ENCODE measurements around the gene SLC51A. TPM values are rescaled to one million over a fixed set of nuclear protein-coding genes. Genes with fewer than 3 reads are reported as not detected.
"Not testable (repeated sequence)": the region's sequence is repeated elsewhere in the genome, so short reads cannot be mapped to it uniquely, and the experiment has no call there.

The SLC51A gene
- total RNA-seq, 1 donor from 2014 or later: not detected

DNA sequence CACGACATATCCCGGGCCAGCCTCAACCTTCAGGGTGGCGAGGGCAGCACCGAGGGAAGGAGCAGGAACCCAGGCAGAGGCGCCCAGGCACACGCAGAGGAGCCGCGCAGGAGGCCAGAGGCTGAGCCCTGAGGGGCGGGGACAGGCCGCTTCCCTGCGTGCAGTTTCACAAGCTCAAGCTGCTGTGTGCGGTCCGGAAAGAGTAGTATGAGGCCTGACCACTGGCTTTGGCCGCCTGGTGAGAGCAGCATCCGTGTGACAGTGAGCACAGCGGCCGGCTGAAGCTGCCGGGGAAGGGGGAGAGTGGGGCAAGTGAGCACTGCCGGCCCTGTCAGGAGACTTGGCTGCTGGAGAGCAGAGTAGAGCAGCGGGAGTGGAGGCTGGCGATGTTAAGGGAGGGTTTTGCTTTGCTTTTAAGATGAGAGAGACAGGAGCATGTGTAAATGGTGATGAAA, 13.8 kb upstream of the SLC51A start:
- peaks cover 4% of the 10 kb centered on the region for H3K4me1 Mint-ChIP-seq (ENCODE audit: unreplicated experiment)
- H3K9me3 Mint-ChIP-seq (ENCODE audit: unreplicated experiment): no peaks in the 10 kb centered on the region
- H3K36me3 Mint-ChIP-seq (ENCODE audit: low read depth, unreplicated experiment): no peaks in the 10 kb centered on the region
- no peak overlapping the region for H3K4me3 Mint-ChIP-seq (ENCODE audit: unreplicated experiment)
- TF ChIP-seq, protein P1, sequence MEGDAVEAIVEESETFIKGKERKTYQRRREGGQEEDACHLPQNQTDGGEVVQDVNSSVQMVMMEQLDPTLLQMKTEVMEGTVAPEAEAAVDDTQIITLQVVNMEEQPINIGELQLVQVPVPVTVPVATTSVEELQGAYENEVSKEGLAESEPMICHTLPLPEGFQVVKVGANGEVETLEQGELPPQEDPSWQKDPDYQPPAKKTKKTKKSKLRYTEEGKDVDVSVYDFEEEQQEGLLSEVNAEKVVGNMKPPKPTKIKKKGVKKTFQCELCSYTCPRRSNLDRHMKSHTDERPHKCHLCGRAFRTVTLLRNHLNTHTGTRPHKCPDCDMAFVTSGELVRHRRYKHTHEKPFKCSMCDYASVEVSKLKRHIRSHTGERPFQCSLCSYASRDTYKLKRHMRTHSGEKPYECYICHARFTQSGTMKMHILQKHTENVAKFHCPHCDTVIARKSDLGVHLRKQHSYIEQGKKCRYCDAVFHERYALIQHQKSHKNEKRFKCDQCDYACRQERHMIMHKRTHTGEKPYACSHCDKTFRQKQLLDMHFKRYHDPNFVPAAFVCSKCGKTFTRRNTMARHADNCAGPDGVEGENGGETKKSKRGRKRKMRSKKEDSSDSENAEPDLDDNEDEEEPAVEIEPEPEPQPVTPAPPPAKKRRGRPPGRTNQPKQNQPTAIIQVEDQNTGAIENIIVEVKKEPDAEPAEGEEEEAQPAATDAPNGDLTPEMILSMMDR (IDR thresholded peaks at IDR 0.05; ENCODE audit: unreplicated experiment): no peak
- peaks cover 11% of the 10 kb centered on the region for H3K27me3 Mint-ChIP-seq (ENCODE audit: unreplicated experiment)
- DNase-seq (ENCODE audit: low spot score): no peak
- no peak overlapping the region for H3K27ac Mint-ChIP-seq (ENCODE audit: unreplicated experiment)

DNA sequence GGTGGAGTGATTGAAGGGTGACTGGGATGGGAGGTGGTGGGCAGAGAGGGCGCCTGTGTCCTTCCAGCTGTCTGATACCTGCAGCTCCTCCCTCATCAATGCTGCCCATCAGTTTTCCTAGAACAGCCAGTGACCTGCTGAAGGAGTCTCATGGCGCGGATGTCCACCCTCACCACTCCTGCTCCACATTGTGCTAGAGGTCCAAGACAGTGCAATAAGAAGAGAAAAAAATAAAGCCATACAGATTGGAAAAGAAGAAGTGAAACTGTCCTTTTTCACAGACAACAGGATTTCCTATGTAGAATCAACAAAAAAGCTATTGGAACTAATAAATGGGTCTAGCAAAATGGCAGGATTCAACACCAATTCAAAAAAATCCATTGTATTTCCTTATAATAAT, 12.5 kb upstream of the SLC51A start:
- Mint-ChIP-seq H3K27ac (ENCODE audit: unreplicated experiment) (no peak overlapping the region), H3K27me3 (ENCODE audit: unreplicated experiment) (peaks cover 16% of the 10 kb centered on the region), H3K36me3 (ENCODE audit: low read depth, unreplicated experiment) (no peaks in the 10 kb centered on the region), H3K9me3 (ENCODE audit: unreplicated experiment) (no peaks in the 10 kb centered on the region), H3K4me3 (ENCODE audit: unreplicated experiment) (no peak overlapping the region), H3K4me1 (ENCODE audit: unreplicated experiment) (peaks cover 4% of the 10 kb centered on the region)
- TF ChIP-seq, protein P1 (IDR thresholded peaks at IDR 0.05; ENCODE audit: unreplicated experiment): no peak
- no peak for DNase-seq (ENCODE audit: low spot score)

DNA sequence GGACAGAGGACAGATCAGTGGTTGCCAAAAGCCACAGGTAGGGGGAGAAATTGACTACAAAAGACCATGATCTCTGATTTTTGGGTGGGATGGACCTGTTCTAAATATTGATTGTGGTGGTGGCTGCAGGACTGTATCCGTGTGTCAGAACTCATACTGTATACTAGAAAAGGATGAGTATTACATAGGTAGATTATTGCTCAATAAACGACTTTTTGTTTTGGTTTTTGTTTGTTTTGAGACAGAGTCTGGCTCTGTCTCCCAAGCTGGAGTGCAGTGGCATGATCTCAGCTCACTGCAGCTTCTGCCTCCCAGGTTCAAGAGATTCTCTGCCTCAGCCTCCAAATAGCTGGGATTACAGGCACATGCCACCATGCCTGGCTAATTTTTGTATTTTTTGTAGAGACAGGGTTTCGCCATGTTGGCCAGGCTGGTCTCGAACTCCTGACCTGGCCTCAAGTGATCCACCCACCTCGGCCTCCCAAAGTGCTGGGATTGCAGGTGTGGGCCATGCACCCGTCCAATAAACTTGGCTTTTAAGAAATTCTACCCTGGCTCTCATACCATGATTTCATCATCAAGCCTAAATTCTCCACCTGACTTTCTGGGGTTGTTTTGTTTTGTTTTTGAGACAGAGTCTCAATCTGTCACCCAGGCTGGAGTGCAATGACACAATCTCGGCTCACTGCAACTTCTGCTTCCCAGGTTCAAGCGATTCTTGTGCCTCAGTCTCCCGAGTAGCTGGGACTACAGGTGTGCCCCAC, 10.7 kb upstream of the SLC51A start:
- DNase-seq (ENCODE audit: low spot score); H3K4me3 Mint-ChIP-seq (ENCODE audit: unreplicated experiment); H3K27ac Mint-ChIP-seq (ENCODE audit: unreplicated experiment); H3K9me3 Mint-ChIP-seq (ENCODE audit: unreplicated experiment); H3K36me3 Mint-ChIP-seq (ENCODE audit: low read depth, unreplicated experiment); H3K4me1 Mint-ChIP-seq (ENCODE audit: unreplicated experiment): not testable (repeated sequence)
- H3K27me3 Mint-ChIP-seq (ENCODE audit: unreplicated experiment): peaks cover 17% of the 10 kb centered on the region

DNA sequence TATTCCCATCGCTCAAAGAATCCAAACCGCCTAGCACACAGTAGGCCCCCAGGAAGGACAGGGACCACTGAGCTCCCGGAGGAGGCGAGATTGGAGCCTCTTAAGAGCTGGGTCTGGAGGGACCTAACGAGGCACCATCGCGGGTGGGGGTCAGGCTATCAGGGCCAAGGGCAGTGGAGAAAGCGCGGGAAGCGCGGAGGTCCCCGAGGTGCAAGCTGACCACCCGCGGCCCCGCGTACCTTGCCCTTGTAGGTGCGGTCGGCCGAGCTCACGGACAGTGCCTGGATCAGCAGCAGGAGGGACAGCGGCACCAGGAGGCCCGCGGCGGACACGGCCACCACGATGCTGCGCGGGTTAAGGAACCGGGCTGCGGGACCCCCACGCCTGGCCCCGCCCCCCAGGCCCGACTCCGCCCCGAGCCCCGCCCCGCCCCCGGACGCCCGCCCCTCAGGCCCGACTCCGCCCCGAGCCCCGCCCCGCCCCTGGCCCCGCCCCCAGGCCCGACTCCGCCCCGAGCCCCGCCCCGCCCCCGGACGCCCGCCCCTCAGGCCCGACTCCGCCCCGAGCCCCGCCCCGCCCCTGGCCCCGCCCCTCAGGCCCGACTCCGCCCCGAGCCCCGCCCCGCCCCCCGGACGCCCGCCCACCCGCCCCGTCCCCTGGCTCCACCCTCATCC, 9.0 kb upstream of the SLC51A start:
- Mint-ChIP-seq H3K4me1 (ENCODE audit: unreplicated experiment) (peaks cover 4% of the 10 kb centered on the region), H3K27ac (ENCODE audit: unreplicated experiment) (no peak overlapping the region), H3K36me3 (ENCODE audit: low read depth, unreplicated experiment) (no peaks in the 10 kb centered on the region), H3K27me3 (ENCODE audit: unreplicated experiment) (peaks cover 17% of the 10 kb centered on the region), H3K4me3 (ENCODE audit: unreplicated experiment) (peak overlapping the region; percentile 60), H3K9me3 (ENCODE audit: unreplicated experiment) (no peaks in the 10 kb centered on the region)
- no peak for DNase-seq (ENCODE audit: low spot score)
- TF ChIP-seq, protein P1 (IDR thresholded peaks at IDR 0.05; ENCODE audit: unreplicated experiment): no peak

DNA sequence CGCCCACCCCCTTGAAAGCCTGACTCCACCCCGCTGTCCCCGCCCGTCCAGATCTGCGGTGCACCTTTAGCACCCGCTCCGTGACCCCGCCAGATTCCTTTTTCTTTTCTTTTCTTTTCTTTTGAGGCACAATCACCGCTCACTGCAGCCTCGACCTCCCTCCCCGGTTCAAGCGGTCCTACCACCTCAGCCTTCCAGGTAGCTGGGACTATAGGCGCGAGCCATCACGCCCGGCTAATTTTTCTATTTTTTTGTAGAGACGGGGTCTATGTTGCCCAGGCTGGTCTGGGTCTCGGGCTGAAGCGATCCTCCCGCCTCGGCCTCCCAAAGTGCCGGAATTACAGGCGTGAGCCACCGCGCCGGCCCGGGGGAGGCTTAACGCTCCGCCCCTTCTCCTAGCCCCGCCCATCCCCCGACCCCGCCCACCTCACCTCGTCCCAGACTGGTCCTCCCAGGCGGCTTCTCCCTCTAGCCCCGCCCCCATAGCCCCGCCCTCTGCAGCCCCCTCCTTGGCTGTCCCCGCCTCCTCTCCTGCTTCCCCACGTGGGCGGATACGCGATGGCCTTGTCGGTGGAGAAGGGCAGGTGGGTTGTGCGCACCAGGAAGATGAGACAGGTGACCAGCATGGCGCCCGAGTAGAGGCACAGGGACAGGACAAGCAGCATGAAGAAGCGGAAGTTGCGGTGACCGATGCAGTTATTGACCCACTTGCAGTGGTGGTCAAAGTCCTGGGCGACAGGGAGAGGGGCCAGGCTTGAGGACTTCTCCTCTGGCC, 8.3 kb upstream of the SLC51A start:
- peak; percentile 56 for DNase-seq (ENCODE audit: low spot score)
- H3K4me3 Mint-ChIP-seq (ENCODE audit: unreplicated experiment): peak overlapping the region; percentile 71
- H3K27me3 Mint-ChIP-seq (ENCODE audit: unreplicated experiment): peaks cover 15% of the 10 kb centered on the region
- TF ChIP-seq, protein P1 (IDR thresholded peaks at IDR 0.05; ENCODE audit: unreplicated experiment): no peak
- H3K9me3 Mint-ChIP-seq (ENCODE audit: unreplicated experiment): no peaks in the 10 kb centered on the region
- peaks cover 4% of the 10 kb centered on the region for H3K4me1 Mint-ChIP-seq (ENCODE audit: unreplicated experiment)
- no peaks in the 10 kb centered on the region for H3K36me3 Mint-ChIP-seq (ENCODE audit: low read depth, unreplicated experiment)
- H3K27ac Mint-ChIP-seq (ENCODE audit: unreplicated experiment): peak overlapping the region; percentile 67
